Natural killer cell (primary cell): ENCODE data around the gene ADM. TPM values are rescaled to one million over a fixed set of nuclear protein-coding genes. Genes with fewer than 3 reads are reported as not detected.

ENCODE experiments used
- ATAC-seq, 3 donors: fragments of 150-1000 bp in 2 of 3; fragments of 200-7000 bp in 1 of 3; cut with Tn5 transposase; 1 replicate in 1 of 3; 2 replicates in 2 of 3; pipeline ENCODE4 v1.10.0; 2021; ENCODE audit warnings: mild to moderate bottlenecking in 2 of 3, moderate library complexity in 2 of 3
- DNase-seq, 2 donors: peaks; one replicate each; pipeline versions ENCODE4 v3.0.0 to v3.0.0-alpha.2; 2013 to 2021; ENCODE audit warnings: mixed read lengths in 1 of 2
- H3K27ac ChIP-seq: one replicate; pipeline ENCODE4 v1.5.1; 2013; ENCODE audit warnings: mild to moderate bottlenecking, low read length
- H3K27me3 ChIP-seq: one replicate; pipeline ENCODE4 v1.6.1; 2013; ENCODE audit warnings: low read length; ENCODE audit not compliant: control insufficient read depth, insufficient read depth
- H3K36me3 ChIP-seq: one replicate; pipeline ENCODE4 v1.6.1; 2013; ENCODE audit warnings: low read length; ENCODE audit not compliant: control insufficient read depth, insufficient read depth
- H3K4me1 ChIP-seq: one replicate; pipeline ENCODE4 v1.6.1; 2013; ENCODE audit warnings: low read length; ENCODE audit not compliant: control insufficient read depth, insufficient read depth
- H3K4me3 ChIP-seq: one replicate; pipeline ENCODE4 v1.5.1; 2013; ENCODE audit warnings: low read length
- H3K9me3 ChIP-seq: one replicate; pipeline ENCODE4 v1.6.1; 2013; ENCODE audit warnings: low read length; ENCODE audit not compliant: control insufficient read depth, insufficient read depth
- H3K27ac Mint-ChIP-seq, 2 donors: one replicate each; pipeline ENCODE4 v1.8.0; 2022; ENCODE audit warnings: mild to moderate bottlenecking in 2 of 2, mixed read lengths in 2 of 2, moderate library complexity in 1 of 2
- H3K27me3 Mint-ChIP-seq, 2 donors: one replicate each; pipeline ENCODE4 v1.8.0; 2022; ENCODE audit warnings: low read depth in 2 of 2, mixed read lengths in 2 of 2
- H3K36me3 Mint-ChIP-seq: one replicate; pipeline ENCODE4 v1.8.0; 2022; ENCODE audit warnings: mixed read lengths
- H3K4me1 Mint-ChIP-seq, 2 donors: one replicate each; pipeline ENCODE4 v1.8.0; 2022; ENCODE audit warnings: mixed read lengths in 2 of 2
- H3K4me3 Mint-ChIP-seq: one replicate; pipeline ENCODE4 v1.8.0; 2022; ENCODE audit warnings: mild to moderate bottlenecking, moderate library complexity, mixed read lengths
- H3K9me3 Mint-ChIP-seq, 2 donors: one replicate each; pipeline ENCODE4 v1.8.0; 2022; ENCODE audit warnings: mixed read lengths in 2 of 2
- CTCF ChIP-seq: fragments of 200-600 bp; IDR thresholded peaks from one replicate; pipeline ENCODE4 v1.8.0; 2022; ENCODE audit warnings: antibody characterized with exemption
- WGBS: methylation state at CpG from one replicate; pipeline ENCODE4 v1.1.7; 2013; ENCODE audit warnings: missing lambda C conversion rate; ENCODE audit not compliant: insufficient coverage; 5-methylcytosine and 5-hydroxymethylcytosine counted together
- intact Hi-C: fragments of 100-400 bp; cut with micrococcal nuclease; formaldehyde crosslinking; loops from one replicate; pipeline ENCODE4 v1.14.2; 2022
- total RNA-seq, 4 donors: library from RNA; stranded (reverse); fragments of 120-200 nt in 1 of 4; gene quantifications; one replicate each; pipeline versions ENCODE4 v1.2.3 to v1.2.4, GENCODE V29; 2013 to 2022

ADM gene
- total RNA-seq, 3 donors from 2014 or later (not counting 1 experiment from before 2014, with no cell fraction given) = 0.82 to 7.0 (median 5.8) TPM

GRCh38 chr11:10305964-10306918 lies 1.4 kb downstream of the ADM start:
- Histone ChIP-seq H3K4me1 (peaks cover 60% of the 10 kb centered on the region), H3K27ac (no peak overlapping the region), H3K36me3 (no peaks in the 10 kb centered on the region), H3K27me3 (peaks cover 37% of the 10 kb centered on the region), H3K9me3 (no peaks in the 10 kb centered on the region), H3K4me3 (peak overlapping the region; percentile 85)
- H3K27ac Mint-ChIP-seq = peak overlapping the region in 1 of 2 donors; percentile 86
- no peak for ATAC-seq
- TF ChIP-seq CTCF = no peak
- H3K9me3 Mint-ChIP-seq = no peaks in the 10 kb centered on the region
- intact Hi-C loops = loop anchor here (5.0 to 10.0 kb wide), 3 partner anchors 334 to 771 kb away; no protein-coding TSS in a partner anchor
- peaks cover 29 to 37% of the 10 kb centered on the region in 2 donors for H3K27me3 Mint-ChIP-seq
- no peaks in the 10 kb centered on the region for H3K36me3 Mint-ChIP-seq
- H3K4me1 Mint-ChIP-seq = peaks cover 48 to 56% of the 10 kb centered on the region in 2 donors
- peak overlapping the region; percentile 94 for H3K4me3 Mint-ChIP-seq
- peak in 1 of 2 donors; percentile 58 for DNase-seq
- WGBS = 3% methylated on average over 64 of the region's 65 CpGs

- no peak for DNase-seq
- 0% methylated on average over 7 of the region's 9 CpGs for WGBS
- ATAC-seq = no peak
- H3K4me1 Mint-ChIP-seq = peaks cover 48 to 54% of the 10 kb centered on the region in 2 donors
- H3K4me3 Mint-ChIP-seq = peak overlapping the region; percentile 94
- no peak for TF ChIP-seq CTCF
- H3K27me3 Mint-ChIP-seq = peaks cover 37 to 42% of the 10 kb centered on the region in 2 donors
- H3K36me3 Mint-ChIP-seq = no peaks in the 10 kb centered on the region
- peak overlapping the region; percentile 66 to 81 for H3K27ac Mint-ChIP-seq
- Histone ChIP-seq H3K4me1 (peaks cover 60% of the 10 kb centered on the region), H3K36me3 (no peaks in the 10 kb centered on the region), H3K27me3 (peaks cover 37% of the 10 kb centered on the region), H3K9me3 (no peaks in the 10 kb centered on the region), H3K27ac (no peak overlapping the region), H3K4me3 (peak overlapping the region; percentile 44)
- no peaks in the 10 kb centered on the region for H3K9me3 Mint-ChIP-seq
- intact Hi-C loops = loop anchor here (1.0 to 10.0 kb wide), 4 partner anchors 335 to 772 kb away; no protein-coding TSS in a partner anchor
Observed at GRCh38 chr11:10307022-10307399, 2.1 kb downstream of the ADM start.

GRCh38 chr11:10307400-10308200 lies 2.7 kb downstream of the ADM start:
- peak overlapping the region; percentile 66 to 81 for H3K27ac Mint-ChIP-seq
- H3K27me3 Mint-ChIP-seq = peaks cover 42% of the 10 kb centered on the region in 2 donors
- peak; percentile 67 to 85 (median 81) for ATAC-seq
- intact Hi-C loops = loop anchor here (1.0 to 10.0 kb wide), 7 partner anchors 99 to 773 kb away; no protein-coding TSS in a partner anchor
- no peaks in the 10 kb centered on the region for H3K36me3 Mint-ChIP-seq
- peaks cover 48 to 51% of the 10 kb centered on the region in 2 donors for H3K4me1 Mint-ChIP-seq
- H3K27me3 ChIP-seq = peaks cover 37% of the 10 kb centered on the region
- H3K27ac ChIP-seq = no peak overlapping the region
- no peaks in the 10 kb centered on the region for H3K36me3 ChIP-seq
- H3K4me3 Mint-ChIP-seq = peak overlapping the region; percentile 94
- H3K9me3 ChIP-seq = no peaks in the 10 kb centered on the region
- under 1% methylated on average over 62 of the region's 62 CpGs for WGBS
- no peaks in the 10 kb centered on the region for H3K9me3 Mint-ChIP-seq
- peak; percentile 99 for TF ChIP-seq CTCF
- peaks cover 55% of the 10 kb centered on the region for H3K4me1 ChIP-seq
- peak overlapping the region; percentile 44 for H3K4me3 ChIP-seq
- DNase-seq = peak; percentile 80 to 93
